AG08395 (cell line): ENCODE results near the gene PCBP3.
"Not testable (repeated sequence)": the region's sequence is repeated elsewhere in the genome, so short reads cannot be mapped to it uniquely, and the experiment has no call there.

Experiments
- DNase-seq: peaks from one replicate; pipeline ENCODE4 v3.0.0; 2012; ENCODE audit warnings: mixed read lengths, low spot score

PCBP3 gene

DNA sequence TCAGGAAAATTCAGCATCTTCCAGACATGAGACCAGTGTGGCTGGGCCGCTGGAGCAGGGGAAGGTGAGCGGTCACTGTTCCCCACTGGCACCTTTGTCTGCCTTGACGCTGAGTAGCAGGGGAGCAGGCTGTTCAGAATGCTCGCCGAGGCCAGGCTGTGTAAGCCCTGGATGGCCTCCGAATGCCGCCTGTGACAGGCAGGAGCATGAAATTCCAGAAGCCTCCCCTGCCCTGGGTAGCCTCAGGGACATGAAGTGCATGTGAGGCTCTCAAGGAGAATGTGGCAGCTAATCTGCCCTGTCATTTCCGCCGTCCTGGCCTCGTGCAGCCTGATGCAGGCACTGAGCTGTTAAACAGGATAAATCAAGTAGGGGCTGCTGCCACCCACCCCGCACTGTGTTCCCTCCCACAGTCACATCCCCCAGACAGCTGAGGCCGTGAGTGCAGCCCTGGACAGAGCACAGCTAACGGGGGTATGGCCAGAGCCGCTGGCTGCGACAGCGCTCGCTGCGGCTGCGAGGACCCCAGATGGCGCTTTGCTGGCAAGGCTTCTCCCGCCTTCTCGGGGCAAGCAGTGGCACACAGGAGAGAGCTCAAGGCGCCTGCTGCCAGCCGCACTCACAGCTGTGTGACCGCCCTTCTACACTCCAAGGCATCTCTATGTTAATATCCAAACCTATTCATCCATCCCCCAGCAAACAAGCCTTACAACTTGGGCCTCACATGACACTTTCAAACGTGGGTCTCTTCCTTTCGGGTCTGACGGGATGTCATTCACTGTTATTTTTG is 233.1 kb downstream of the PCBP3 start:
- DNase-seq = peak; percentile 26

DNA sequence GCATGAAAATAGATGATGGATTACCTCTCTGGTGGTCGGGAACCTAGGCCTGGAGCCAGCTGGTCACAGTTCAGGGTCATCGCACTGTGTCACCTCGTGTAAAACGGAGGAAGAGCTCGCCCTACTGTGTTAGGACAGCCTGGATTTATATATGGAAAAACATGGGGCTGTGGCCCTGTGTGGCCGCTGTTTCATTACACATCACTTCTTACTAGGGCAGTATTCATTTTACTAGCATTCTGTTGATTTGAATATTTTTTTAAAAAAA is 233.6 kb downstream of the PCBP3 start:
- no peak for DNase-seq

DNA sequence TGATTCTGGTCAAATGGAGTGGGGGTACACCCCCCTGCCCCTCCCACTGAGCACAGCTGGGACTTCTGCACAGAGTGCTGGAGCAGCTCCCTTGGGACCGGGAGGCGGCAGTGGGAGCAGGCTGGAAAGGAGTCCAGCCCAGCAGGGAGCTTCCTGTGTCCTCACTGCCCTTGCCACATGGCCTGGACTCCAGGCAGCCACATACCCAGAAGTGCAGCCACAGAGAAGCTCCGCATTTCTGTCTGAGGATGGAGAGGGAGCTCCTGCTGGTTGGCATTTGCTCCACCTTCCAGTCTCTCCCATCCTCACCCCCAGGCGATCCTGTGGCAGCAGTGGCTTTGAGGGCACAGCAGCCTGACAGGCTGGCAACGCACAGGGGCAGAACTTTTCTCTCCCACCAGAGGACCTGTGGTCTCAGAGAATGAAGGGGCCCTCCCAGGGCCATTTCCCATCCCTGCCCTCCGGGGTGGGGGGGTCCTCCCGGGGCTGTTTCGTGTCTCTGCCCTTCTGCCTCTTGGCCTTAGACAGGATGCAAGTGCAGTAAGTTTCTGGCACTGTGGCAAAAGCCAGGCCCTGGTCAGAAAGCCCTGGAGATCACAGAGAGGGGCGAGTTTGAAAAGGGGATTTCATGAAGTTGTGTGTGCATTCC is 234.4 kb downstream of the PCBP3 start:
- DNase-seq = peak; percentile 37

DNA sequence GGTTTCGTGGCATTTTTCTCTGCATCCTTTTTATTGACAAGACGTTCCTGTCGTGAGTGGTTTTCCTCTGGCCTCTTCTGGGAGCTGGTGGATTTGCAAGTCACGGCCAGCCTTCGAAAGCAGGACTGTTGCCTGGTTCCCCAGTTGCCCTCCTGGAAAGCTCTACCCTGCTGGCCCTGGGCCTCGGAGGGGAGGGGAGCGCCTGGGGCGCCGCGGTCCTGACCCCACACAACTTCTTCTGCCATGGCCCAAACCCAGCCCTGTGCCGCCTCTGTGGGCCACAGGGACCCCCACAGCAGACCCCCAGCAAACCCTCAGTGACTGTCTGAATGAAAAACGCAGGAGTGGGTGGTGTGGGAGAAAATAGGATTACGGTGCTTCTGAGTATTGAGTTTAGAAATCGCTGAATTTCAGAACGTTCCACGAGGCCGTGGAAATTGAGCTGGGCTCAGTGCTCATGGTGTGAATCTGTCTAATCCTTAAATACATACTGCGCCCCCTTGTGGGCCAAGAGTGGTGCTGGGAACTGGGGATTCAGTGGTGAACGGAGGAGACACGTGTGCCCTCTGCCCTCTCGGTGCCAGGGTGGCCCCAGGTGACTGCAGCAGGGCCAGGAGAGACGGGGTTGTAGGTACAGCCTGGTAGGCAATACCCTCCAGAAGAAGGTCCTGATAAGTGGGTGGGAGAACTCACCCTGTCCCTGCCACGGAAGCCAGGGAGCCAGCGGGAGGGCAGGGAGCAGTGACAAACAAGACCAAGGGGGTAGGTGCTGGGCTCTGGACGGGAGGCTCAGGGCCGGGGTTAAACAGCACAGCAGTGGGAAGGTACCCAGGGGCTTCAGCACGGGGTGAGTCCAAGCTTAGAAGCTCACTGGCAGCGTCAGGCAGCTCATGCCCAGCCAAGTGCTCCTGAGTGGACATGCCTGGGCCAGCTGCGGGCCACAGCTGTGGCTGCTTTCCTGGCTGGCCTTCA is 236.9 kb downstream of the PCBP3 start:
- DNase-seq = peak; percentile 80

DNA sequence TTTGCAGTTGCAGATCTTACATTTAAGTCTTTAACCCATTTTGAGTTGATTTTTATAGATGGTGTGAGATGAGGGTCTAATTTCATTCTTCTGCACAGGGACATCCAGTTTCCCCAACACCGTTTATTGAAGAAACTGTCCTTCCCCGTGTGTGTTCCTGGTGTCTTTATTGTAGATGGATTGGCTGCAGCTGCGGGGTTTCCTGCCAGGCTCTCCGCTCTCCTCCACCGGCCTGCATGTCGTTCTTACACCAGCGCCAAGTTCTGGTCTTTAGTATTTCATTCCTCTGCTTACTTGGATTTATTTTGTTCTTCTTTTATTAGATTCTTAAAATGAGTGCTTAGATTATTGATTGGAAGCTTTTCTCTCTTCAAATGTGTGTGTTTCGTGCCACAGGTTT is 239.1 kb downstream of the PCBP3 start:
- no peak for DNase-seq

DNA sequence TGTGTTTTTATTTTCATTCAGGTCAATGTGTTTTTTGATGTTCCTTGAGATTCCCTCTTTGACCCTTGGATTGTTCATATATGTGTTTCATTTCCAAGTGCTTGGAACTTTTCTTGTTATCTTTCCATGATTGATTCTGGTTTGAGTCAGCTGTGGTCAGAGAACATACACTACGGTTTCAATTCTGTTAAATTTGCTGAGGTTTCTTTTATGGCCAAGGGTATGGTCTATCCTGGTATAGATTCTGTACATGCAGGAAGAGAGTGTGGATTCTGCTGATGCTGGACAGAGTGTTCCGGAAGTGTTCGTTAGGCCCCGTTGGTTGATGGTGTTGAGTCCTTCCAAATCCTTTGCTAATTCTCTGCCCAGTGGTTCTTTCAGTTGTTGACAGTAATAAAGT is 239.6 kb downstream of the PCBP3 start:
- DNase-seq = no peak

DNA sequence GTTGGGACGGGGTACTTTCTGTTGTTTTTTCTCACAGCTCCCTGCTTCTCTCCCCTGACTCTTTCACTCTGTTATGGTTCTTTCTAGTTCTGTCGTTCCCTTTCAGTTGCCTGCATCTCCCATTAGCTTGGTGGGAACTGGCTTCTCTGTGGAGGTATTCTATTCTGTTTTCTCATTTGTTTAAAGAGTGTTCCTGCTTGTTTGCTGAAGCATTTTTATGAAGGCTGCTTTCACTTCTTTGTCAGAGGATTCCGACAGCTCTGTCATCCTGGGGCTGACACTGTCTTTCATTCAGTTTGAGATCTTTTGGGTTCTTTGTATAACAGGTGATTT is 242.0 kb downstream of the PCBP3 start:
- no peak for DNase-seq

DNA sequence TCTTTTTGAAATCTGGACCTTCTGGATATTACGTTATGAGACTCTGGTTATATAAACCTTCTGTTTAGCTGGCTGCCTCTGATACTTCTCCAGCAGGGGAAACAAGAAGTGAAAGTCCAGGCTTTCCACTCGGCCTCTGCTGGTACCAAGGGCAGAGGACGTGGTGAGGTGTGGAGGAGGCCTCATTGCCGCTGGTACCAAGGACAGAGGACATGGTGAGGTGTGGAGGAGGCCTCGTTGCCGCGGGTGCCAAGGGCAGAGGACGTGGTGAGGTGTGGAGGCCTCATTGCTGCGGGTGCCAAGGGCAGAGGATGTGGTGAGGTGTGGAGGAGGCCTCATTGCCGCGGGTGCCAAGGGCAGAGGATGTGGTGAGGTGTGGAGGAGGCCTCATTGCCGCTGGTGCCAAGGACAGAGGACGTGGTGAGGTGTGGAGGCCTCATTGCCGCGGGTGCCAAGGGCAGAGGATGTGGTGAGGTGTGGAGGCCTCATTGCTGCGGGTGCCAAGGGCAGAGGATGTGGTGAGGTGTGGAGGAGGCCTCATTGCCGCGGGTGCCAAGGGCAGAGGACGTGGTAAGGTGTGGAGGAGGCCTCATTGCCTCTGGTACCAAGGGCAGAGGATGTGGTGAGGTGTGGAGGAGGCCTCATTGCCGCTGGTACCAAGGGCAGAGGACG is 242.5 kb downstream of the PCBP3 start:
- not testable (repeated sequence) for DNase-seq

DNA sequence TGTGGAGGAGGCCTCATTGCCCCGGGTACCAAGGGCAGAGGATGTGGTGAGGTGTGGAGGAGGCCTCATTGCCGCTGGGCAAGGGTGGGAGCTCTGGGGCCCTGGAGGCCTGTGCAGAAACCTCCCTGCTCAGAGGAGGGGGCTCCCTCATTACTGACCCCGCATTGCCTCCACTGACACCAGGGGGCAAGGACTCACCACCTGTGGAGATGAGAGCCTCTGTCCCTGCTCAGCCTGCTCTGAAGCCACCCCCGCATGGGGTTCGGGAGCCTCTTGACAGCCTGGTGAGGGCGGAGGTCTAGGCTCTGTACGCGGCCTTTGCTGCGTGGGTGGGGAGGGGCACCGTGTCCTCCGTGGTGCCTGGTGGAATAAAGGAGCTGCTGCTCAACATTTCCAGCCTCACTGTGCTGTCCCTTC is 243.1 kb downstream of the PCBP3 start:
- DNase-seq = no peak

DNA sequence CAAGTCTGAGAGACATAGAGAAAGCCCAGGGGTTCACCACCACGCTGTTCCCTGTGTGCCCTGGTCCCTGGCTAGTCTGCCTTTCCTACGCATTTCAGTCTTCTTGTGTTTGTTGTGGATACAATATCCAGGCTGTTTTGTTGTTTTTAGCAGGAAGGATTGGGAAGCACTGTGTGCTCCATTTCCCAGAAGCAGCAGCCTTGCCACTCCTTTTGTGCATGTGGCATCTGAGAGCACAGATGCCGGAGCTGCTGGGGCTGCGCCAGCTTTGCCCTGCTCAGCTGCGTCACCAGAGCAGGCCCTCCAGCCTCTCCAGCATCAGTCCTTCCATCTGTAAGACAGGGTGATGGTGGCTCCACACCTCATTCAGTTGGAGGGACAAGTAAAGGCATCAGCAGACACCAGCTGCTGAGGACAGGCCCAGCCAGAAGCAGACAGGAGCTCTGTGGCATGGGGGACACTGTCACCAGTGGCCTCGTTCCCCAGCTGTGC is 243.6 kb downstream of the PCBP3 start:
- DNase-seq = peak; percentile 70

DNA sequence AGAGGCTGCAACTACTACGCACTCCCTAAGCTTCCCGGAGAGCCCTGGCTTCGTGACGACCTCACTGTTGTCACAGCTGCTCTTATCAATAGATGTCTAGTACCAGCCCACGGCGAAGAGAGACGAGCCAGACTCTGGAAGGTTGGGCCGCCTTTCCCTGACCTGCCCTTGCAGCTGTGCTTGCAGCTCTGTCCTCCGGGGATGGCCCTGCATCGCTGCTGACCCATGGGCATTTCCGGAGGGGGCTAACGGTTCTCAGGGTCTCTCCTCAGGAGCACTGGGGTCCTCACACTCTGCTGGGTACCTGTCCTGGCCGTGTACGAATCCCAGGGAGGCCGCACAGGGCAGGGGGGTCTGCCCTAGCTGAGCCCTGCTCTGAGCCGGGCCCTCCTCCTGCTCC is 244.3 kb downstream of the PCBP3 start:
- DNase-seq = no peak

DNA sequence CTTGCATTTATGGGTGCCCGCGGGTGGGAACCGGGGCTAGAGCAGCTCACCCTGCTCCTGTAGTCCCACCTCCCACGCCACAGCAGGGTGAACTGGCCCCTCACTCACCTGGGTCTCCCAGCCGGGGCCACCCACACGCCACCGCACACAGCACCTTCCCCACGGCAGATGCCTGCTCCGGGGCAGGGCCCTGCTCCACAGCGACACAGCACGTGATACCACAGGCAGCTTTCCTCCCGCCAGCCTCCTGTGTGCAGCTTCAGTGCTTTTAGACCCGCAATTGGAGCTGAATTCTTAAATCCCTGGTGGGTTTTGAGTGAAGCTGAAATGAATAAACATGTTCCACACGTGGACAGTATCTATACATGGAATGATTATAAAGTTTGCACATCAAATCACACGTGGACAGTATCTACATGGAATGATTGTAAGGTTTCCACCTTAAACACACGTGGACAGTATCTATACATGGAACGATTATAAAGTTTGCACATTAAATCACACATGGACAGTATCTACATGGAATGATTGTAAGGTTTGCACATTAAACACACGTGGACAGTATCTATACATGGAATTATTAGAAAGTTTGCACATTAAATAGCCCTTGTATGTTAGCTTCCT is 245.0 kb downstream of the PCBP3 start:
- no peak for DNase-seq

DNA sequence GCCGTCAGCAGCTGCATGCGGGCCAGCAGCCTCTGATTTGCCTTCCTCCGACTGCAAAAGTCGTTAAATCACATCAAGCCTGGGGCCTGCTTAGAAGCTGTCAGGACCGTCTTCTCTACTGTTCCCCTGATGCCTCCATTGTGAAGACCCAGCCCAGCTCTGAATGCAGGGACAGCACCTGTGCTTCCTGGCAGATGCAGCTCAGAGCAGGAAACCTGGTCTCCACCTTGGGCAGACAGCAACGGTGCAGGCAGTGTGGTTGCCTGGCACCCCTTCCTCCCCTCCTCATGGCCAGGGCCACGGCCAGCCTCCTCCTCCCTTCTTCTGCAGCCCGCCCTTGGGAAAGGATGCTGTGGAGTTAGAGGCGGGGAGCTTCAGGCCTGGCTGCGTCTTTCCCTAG is 245.7 kb downstream of the PCBP3 start:
- no peak for DNase-seq

DNA sequence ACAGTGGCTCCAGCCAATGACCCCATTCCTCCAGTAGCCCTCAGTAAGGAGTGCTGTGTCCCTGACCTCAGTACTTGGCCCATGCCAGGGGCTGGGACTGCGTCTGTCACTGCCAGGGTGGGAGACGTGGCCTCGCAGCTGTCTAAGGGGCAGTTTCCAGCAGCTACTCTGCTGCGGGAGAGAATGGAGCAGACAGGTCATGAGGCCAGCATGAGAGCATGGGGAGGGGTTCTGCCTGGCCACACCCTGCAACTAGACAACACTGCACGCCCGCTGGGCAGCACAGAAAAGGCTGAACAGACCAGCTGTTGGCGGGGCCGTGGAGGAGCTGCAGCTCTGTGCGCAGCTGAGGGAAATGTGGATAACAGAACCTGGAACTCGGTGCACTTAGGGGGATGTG is 246.4 kb downstream of the PCBP3 start:
- peak; percentile 28 for DNase-seq

DNA sequence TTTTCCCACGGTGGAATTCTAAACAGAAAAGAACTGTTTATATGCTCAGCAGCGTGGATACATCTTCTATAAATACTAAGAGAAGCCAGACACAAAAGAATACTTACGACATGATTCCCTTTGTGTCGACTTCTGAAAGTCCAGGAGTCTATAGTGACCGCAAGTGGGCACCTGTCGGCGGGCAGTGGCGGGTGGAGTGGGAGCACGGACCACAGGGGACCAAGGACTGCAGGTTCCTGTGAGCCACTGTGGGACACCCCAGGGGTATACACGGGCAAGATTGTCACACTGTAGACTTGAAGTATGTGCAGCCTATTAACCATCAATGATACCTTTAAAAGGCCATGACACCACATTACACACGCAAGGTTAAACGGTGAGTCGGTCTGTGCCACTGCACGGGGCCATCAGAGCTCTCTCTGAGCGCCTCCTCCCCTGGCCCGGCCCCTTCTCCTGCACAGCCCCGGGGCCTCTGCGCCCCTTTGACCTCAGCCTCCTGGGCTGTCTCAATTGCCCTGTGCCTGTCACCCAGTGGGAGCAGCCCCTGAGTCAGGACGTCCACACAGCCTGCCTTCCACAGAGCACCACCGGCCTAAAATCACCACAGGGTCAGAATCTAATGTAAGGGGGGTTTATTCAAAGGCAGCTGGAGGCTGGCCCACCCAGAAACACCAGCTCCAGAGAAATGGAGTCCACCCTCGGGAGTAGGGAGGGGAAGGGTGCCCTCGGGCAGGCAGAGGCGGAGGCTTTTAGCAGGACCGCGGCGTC is 248.0 kb downstream of the PCBP3 start:
- no peak for DNase-seq

DNA sequence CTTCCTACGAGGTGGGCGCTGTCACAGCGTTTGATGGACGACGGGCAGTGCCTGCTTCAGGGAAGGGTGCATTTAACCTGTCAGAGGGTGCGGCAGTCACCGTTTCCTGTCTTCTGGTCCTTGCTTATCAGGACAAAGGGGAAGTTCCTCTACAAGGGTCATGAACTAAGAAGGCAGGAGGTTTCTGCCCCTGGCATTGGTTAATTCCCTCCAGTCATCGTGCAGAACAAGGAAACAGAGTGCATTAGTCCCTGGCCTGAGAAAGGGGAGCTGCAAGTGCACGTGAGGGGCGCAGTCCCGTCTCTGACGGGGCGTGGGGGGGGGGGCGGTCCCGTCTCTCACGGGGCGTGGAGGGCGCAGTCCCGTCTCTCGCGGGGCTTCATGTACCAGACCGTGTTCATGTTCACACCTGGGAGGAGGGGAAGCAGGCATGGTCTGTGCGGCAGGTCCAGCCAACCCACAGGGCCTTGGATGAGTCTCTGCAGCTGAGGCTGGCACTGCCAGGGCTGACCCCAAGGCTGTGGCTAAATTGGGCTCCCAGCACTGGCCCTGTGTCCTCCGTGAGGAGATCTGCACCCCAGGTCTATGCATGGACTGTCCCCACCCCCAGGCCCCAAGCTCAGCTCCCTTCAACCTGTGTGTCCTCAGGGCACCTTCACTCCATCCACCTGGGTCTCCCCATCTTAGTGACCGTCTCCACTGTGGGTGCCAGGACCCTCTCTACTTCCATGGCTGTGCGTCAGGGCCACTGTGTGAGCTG is 248.8 kb downstream of the PCBP3 start:
- DNase-seq = no peak

DNA sequence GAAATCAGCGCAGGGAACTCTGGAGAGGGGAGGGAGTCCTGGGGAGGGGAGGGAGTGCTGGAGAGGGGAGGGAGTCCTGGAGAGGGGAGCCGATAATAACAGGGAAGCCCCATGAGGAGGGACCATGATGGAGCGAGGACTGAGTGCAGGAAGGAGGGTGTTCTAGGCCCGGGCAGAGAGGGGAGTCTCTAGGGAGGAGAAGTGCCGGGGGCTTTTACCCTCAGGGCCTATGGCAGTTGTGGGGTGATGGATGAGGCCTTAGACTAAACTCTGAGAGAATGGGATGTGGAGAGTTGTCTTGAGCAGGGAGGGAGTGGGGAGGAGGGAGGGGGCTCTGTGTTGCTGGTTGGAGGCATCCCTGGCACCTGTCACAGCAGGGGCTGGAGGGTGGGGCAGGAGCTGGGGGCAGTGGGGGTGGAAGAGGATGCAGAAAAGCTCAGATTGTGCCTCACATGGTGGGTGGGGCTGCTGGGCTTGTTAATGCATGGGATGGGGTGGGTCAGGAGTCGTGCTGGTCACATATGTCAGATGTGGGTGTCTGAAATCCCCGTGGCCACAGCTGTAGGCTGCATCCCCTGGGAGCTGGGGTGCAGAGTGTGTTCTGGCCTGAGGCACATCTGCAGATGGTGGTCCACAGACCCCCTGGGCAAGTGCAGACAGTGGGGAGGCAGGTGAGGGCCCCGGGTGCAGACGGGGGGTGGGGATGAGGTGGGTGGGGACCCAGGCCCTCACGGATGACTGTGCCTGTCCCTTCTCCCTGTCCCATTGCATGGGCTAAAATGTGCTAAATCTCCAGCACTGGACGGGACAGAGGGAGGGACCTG is 249.6 kb downstream of the PCBP3 start:
- DNase-seq = no peak

DNA sequence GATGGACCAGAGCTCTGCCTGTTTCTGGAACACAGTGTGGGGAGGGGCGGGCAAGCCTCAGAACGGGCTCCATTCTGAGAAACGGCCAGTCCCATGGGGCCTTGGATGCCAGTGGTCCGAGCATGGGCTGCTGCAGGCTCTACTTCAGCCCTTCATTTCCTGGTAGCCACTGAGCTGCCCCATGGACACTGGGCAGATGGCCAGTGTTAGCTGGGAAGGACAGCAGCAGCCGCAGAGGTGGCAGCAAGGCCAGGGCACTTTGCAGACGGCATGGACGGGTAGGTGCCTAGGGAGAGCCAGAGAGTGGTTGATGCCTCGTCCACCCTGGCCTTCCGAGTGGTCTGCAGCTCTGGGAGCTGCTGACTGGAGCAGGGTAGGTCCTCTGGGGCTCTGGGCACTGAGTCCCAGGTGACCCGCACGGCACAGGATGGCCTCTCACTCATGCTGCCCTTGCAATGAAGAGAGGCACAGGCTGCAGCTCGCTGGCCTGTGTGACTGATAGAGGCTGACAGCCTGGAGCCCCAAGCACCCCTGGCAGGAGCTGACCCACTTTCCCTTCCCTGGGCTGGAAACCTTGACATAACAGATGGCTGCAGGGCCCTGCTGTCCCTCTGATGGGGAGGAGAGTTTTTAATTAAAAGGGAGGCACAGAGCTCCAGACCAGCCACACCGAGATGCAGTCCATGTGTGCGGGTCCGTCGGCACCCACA is 250.4 kb downstream of the PCBP3 start:
- DNase-seq = no peak

DNA sequence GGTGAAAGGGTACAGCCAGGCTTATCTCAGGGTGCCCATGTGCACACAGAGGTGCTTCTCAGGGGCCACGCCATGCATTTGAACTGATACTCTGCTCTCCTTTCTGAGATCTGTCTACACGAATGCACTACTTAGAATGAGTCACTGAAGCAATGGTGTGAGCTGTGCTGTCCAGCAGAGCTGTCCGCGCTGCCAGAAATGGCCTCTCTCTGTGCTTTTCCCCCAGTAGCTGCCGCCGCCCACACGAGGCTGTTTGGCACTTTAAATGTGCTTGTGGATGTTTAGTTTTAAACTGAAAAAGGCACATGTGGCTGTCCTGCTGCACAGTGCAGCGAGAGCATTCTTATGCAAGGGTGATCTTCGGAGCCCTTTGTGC is 250.9 kb downstream of the PCBP3 start:
- DNase-seq = peak; percentile 93
